Vagina (tissue), 2 donors: Measurements from ENCODE around the gene HSPB1. TPM values are rescaled to one million over a fixed set of nuclear protein-coding genes. Genes with fewer than 3 reads are reported as not detected.

Experiments
- DNase-seq, 2 donors: peaks; one replicate each; pipeline ENCODE4 v3.0.0-alpha.2; 2017; ENCODE audit errors: extremely low spot score in 2 of 2
- H3K27ac ChIP-seq: fragments of 200-600 bp; sonication (generic); one replicate; pipeline ENCODE4 v1.5.1; 2019
- H3K27me3 ChIP-seq: fragments of 200-600 bp; sonication (generic); one replicate; pipeline ENCODE4 v1.5.1; 2019
- H3K36me3 ChIP-seq, 2 donors: fragments of 200-600 bp; sonication (generic); one replicate each; pipeline ENCODE4 v1.5.1; 2017 to 2019
- H3K4me1 ChIP-seq: fragments of 200-600 bp; sonication (generic); one replicate; pipeline ENCODE4 v1.5.1; 2019
- H3K4me3 ChIP-seq, 2 donors: fragments of 200-600 bp; sonication (generic); 1 replicate in 1 of 2; 2 replicates in 1 of 2; pipeline ENCODE4 v1.5.1; 2016 to 2019
- H3K9me3 ChIP-seq: fragments of 200-600 bp; sonication (generic); one replicate; pipeline ENCODE4 v1.5.1; 2019
- POLR2A ChIP-seq, 2 donors: fragments of 450-650 bp; IDR thresholded peaks; one replicate each; pipeline ENCODE4 v1.6.1; 2017; ENCODE audit warnings: antibody characterized with exemption in 2 of 2, mild to moderate bottlenecking in 2 of 2, moderate library complexity in 2 of 2
- POLR2AphosphoS5 ChIP-seq, 2 donors: sonication (generic); formaldehyde crosslinking; IDR thresholded peaks; one replicate each; pipeline ENCODE4 v1.9.0; 2017; ENCODE audit warnings: antibody characterized with exemption in 2 of 2, mild to moderate bottlenecking in 2 of 2, low read depth in 1 of 2; ENCODE audit not compliant: insufficient read depth in 1 of 2
- intact Hi-C: fragments of 100-400 bp; cut with DNase I; formaldehyde crosslinking; loops from one replicate; pipeline ENCODE4 v1.15.1; 2023
- total RNA-seq: library from RNA; depleted of rRNA; stranded (reverse); fragments of >200 nt; gene quantifications from one replicate; pipeline ENCODE4 v1.2.3, GENCODE V29; 2016
- TF ChIP-seq, protein P1 (sequence below), 3 experiments: fragments of 450-650 bp in 2 of 3; fragments of 200-600 bp in 1 of 3; sonication (generic) in 1 of 3; IDR thresholded peaks; one replicate each; pipeline ENCODE4 v1.5.1; 2017 to 2019; ENCODE audit warnings: antibody characterized with exemption in 3 of 3, mild to moderate bottlenecking in 2 of 3, moderate library complexity in 2 of 3

HSPB1 gene
- total RNA-seq, 1 donor from 2014 or later = 3,606 TPM

DNA sequence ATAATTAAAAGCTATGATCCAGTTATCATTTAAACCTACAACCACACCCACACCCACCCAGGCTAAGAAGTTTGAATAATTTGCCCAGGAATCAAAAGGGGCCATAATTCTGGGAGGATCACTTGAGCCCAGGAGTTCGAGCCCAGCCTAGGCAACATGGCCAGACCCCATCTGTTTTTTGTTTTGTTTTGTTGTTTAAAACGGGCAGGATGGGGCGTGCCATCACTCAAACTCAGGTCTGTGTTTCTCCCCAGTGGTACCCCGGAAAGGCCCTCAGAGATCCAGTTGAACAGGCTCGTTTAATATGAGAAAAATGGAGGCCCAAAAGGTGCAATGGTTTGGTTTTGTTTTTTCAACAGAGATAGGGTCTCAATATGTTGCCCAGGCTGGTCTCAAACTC lies 23.3 kb downstream of the HSPB1 start:
- intact Hi-C loops = no loop called here
- Histone ChIP-seq H3K4me1 (peaks cover 22% of the 10 kb centered on the region), H3K27ac (no peak overlapping the region), H3K27me3 (no peaks in the 10 kb centered on the region), H3K9me3 (no peaks in the 10 kb centered on the region), H3K36me3 (peaks cover 0 to 34% of the 10 kb centered on the region in 2 donors), H3K4me3 (no peak overlapping the region)
- no peak for TF ChIP-seq POLR2A (IDR thresholded peaks at IDR 0.05)
- TF ChIP-seq, protein P1, sequence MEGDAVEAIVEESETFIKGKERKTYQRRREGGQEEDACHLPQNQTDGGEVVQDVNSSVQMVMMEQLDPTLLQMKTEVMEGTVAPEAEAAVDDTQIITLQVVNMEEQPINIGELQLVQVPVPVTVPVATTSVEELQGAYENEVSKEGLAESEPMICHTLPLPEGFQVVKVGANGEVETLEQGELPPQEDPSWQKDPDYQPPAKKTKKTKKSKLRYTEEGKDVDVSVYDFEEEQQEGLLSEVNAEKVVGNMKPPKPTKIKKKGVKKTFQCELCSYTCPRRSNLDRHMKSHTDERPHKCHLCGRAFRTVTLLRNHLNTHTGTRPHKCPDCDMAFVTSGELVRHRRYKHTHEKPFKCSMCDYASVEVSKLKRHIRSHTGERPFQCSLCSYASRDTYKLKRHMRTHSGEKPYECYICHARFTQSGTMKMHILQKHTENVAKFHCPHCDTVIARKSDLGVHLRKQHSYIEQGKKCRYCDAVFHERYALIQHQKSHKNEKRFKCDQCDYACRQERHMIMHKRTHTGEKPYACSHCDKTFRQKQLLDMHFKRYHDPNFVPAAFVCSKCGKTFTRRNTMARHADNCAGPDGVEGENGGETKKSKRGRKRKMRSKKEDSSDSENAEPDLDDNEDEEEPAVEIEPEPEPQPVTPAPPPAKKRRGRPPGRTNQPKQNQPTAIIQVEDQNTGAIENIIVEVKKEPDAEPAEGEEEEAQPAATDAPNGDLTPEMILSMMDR (IDR thresholded peaks at IDR 0.05) = no peak
- no peak for TF ChIP-seq POLR2AphosphoS5 (IDR thresholded peaks at IDR 0.05; ENCODE audit: insufficient read depth in 1 of 2, low read depth in 1 of 2)
- DNase-seq = no peak

DNA sequence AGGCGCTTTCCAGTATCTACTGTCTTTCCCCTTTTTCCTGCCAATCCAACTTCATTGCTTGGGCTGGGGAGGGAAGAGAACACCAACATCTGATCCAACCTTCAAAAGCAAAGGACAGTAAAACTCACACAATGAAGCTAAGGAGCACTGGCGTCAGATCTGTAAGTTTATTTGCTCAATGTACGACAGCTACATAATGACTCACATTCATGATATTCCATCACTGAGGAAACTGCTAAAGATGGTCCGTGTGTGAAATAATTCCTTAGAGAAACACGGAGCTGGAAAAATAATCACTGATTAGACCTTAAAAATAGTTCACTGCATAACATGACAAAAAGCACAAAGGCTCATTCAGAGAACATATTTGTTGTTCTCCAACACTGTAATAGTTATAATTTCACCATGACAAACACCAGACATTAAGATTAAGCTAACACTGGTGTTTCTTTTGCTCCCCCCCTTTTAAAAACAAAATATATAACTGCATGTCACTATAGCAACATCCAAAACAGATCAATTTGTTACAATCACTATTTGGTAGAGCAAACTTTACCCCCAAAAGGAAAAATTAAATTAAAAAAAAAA lies 24.3 kb downstream of the HSPB1 start:
- Histone ChIP-seq H3K27me3 (no peaks in the 10 kb centered on the region), H3K4me3 (no peak overlapping the region), H3K27ac (no peak overlapping the region), H3K36me3 (peaks cover 0 to 34% of the 10 kb centered on the region in 2 donors), H3K9me3 (no peaks in the 10 kb centered on the region), H3K4me1 (peaks cover 31% of the 10 kb centered on the region)
- TF ChIP-seq POLR2AphosphoS5 (IDR thresholded peaks at IDR 0.05; ENCODE audit: insufficient read depth in 1 of 2, low read depth in 1 of 2) (no peak), POLR2A (IDR thresholded peaks at IDR 0.05) (no peak)
- TF ChIP-seq, protein P1 (IDR thresholded peaks at IDR 0.05) = no peak
- intact Hi-C loops = no loop called here
- DNase-seq = no peak

DNA sequence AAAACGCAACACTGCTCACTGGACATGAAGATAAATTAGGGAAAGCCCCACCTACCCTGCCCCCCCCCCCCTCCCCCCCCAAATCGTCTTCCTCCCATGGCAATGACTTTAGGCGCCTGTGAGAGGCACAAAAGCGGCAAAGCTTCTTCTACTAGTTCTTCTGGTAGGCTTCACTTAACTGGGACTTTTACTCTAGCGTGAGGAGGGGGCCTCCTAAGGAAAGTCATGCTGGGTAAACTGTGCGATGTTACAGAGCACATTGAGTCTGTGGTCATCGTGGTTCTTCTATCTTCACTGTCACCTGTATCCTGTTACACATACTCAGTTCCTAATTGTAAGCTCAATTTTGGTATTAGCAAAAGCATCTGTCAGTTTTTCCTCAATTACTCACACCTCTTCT lies 25.1 kb downstream of the HSPB1 start:
- intact Hi-C loops = no loop called here
- no peak overlapping the region for H3K27ac ChIP-seq

GRCh38 chr7:76328389-76328788 lies 25.9 kb downstream of the HSPB1 start:
- intact Hi-C loops = no loop called here
- no peaks in the 10 kb centered on the region for H3K27me3 ChIP-seq
- no peak for TF ChIP-seq POLR2A (IDR thresholded peaks at IDR 0.05)
- TF ChIP-seq POLR2AphosphoS5 (IDR thresholded peaks at IDR 0.05; ENCODE audit: insufficient read depth in 1 of 2, low read depth in 1 of 2) = no peak
- TF ChIP-seq, protein P1 (IDR thresholded peaks at IDR 0.05) = no peak
- H3K4me1 ChIP-seq = peaks cover 43% of the 10 kb centered on the region
- H3K36me3 ChIP-seq = peaks cover 0 to 29% of the 10 kb centered on the region in 2 donors
- no peak overlapping the region for H3K27ac ChIP-seq
- H3K4me3 ChIP-seq = no peak overlapping the region
- no peaks in the 10 kb centered on the region for H3K9me3 ChIP-seq
- DNase-seq = no peak

More for the DNA sequence above, 25.1 kb downstream of the HSPB1 start:
- H3K36me3 ChIP-seq = peaks cover 0 to 29% of the 10 kb centered on the region in 2 donors
- TF ChIP-seq POLR2AphosphoS5 (IDR thresholded peaks at IDR 0.05; ENCODE audit: insufficient read depth in 1 of 2, low read depth in 1 of 2) (no peak), POLR2A (IDR thresholded peaks at IDR 0.05) (no peak)
- TF ChIP-seq, protein P1 (IDR thresholded peaks at IDR 0.05) = no peak
- no peaks in the 10 kb centered on the region for H3K9me3 ChIP-seq
- no peak overlapping the region for H3K4me3 ChIP-seq
- H3K27me3 ChIP-seq = no peaks in the 10 kb centered on the region
- no peak for DNase-seq
- H3K4me1 ChIP-seq = peaks cover 37% of the 10 kb centered on the region

DNA sequence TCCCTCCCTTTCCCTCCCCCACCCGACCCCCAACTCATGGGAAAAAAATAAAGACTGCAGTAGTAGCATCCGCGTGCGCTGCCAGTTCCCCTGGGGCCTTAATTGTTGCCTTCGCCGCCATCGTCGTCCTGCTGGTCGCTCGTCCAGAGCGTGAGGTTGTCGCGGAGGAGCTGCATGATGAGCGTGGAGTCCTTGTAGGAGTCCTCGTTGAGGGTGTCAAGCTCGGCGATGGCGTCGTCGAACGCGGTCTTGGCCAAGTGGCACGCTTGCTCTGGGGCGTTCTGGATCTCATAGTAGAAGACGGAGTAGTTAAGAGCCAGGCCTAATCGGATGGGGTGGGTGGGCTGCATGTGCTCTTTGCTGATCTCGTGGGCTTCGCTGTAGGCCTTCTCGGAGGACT lies 27.0 kb downstream of the HSPB1 start:
- Histone ChIP-seq H3K4me1 (peaks cover 54% of the 10 kb centered on the region), H3K27ac (no peak overlapping the region), H3K27me3 (no peaks in the 10 kb centered on the region), H3K9me3 (no peaks in the 10 kb centered on the region), H3K4me3 (no peak overlapping the region), H3K36me3 (peaks cover 0 to 29% of the 10 kb centered on the region in 2 donors)
- TF ChIP-seq POLR2A (IDR thresholded peaks at IDR 0.05) = no peak
- TF ChIP-seq, protein P1 (IDR thresholded peaks at IDR 0.05) = no peak
- TF ChIP-seq POLR2AphosphoS5 (IDR thresholded peaks at IDR 0.05; ENCODE audit: insufficient read depth in 1 of 2, low read depth in 1 of 2) = no peak
- DNase-seq = no peak
- intact Hi-C loops = no loop called here
